Hepatocyte (in vitro differentiated cells): Measurements from ENCODE around the gene DGKI.

Experiments used
- EZH2 ChIP-seq: fragments of 200-600 bp; sonication (generic); IDR thresholded peaks from 2 replicates; pipeline ENCODE4 v1.6.1; 2016; ENCODE audit warnings: antibody characterized with exemption, mild to moderate bottlenecking, borderline replicate concordance
- TF ChIP-seq, protein P1 (sequence below): fragments of 200-600 bp; sonication (generic); IDR thresholded peaks from 2 replicates; pipeline ENCODE4 v1.5.1; 2016; ENCODE audit warnings: antibody characterized with exemption, mild to moderate bottlenecking; ENCODE audit not compliant: poor library complexity

DNA sequence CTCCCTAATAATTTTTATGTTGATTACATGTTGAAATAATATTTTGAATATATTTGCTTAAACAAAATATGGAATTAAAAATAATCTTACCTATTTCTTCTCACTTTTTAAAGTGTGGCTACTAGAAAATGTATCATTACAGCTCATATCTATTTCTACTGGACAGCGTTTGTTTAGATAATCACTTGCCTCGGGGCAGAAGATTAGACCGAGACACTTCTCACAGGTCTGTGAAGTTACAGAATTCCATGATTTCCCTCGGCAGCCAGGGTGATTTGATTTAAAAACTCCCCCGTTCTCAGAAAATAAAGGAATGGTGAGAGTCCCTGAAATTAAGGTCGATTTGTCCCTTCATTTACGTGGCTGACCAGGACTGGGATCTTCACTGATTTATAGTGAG is 162.5 kb downstream of the DGKI start:
- TF ChIP-seq, protein P1, sequence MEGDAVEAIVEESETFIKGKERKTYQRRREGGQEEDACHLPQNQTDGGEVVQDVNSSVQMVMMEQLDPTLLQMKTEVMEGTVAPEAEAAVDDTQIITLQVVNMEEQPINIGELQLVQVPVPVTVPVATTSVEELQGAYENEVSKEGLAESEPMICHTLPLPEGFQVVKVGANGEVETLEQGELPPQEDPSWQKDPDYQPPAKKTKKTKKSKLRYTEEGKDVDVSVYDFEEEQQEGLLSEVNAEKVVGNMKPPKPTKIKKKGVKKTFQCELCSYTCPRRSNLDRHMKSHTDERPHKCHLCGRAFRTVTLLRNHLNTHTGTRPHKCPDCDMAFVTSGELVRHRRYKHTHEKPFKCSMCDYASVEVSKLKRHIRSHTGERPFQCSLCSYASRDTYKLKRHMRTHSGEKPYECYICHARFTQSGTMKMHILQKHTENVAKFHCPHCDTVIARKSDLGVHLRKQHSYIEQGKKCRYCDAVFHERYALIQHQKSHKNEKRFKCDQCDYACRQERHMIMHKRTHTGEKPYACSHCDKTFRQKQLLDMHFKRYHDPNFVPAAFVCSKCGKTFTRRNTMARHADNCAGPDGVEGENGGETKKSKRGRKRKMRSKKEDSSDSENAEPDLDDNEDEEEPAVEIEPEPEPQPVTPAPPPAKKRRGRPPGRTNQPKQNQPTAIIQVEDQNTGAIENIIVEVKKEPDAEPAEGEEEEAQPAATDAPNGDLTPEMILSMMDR, result no peak
- no peak for TF ChIP-seq EZH2
